Ecto neural progenitor cell (in vitro differentiated cells): ENCODE results near the gene ACSS3.
"Not testable (repeated sequence)": the region's sequence is repeated elsewhere in the genome, so short reads cannot be mapped to it uniquely, and the experiment has no call there.

Source experiments
- DNase-seq: peaks from one replicate; pipeline ENCODE4 v3.0.0-alpha.2; 2018; ENCODE audit warnings: low spot score

The ACSS3 gene, protein sequence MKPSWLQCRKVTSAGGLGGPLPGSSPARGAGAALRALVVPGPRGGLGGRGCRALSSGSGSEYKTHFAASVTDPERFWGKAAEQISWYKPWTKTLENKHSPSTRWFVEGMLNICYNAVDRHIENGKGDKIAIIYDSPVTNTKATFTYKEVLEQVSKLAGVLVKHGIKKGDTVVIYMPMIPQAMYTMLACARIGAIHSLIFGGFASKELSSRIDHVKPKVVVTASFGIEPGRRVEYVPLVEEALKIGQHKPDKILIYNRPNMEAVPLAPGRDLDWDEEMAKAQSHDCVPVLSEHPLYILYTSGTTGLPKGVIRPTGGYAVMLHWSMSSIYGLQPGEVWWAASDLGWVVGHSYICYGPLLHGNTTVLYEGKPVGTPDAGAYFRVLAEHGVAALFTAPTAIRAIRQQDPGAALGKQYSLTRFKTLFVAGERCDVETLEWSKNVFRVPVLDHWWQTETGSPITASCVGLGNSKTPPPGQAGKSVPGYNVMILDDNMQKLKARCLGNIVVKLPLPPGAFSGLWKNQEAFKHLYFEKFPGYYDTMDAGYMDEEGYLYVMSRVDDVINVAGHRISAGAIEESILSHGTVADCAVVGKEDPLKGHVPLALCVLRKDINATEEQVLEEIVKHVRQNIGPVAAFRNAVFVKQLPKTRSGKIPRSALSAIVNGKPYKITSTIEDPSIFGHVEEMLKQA

GRCh38 chr12:81077686-81078441, at the start of gene ACSS3:
Gene ACSS3 (plus strand): TSS chr12:81078079. CDS start chr12:81078121, 42 bp downstream.
- DNase-seq: peak; percentile 91

DNA sequence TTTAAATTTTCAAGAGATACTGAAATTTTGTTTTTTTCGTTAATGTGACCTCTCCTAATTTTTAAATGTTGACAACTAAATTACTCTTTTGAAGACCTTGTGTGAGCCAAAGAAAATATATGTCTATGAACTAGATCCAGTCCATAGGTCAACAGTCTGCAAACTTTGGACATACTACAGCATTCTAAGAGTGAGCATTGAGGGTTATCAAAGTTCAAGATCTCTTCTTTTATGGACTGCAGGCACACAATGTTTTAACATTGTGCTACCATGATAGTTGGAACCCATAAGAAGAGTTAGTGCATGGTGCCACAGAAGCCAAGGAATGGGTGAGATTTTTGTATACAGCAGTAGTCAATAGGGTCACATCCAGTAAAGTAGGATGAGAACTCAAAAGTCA, 43.0 kb upstream of the ACSS3 start:
- no peak for DNase-seq

GRCh38 chr12:81039231-81039630, 38.6 kb upstream of the ACSS3 start:
- DNase-seq: no peak

GRCh38 chr12:81043979-81044740, 33.7 kb upstream of the ACSS3 start:
- no peak for DNase-seq

- not testable (repeated sequence) for DNase-seq
These were observed 12.9 kb upstream of the ACSS3 start for GRCh38 chr12:81064971-81065370.

GRCh38 chr12:81070846-81071245, 7.0 kb upstream of the ACSS3 start:
- DNase-seq: no peak

GRCh38 chr12:81075539-81075938, 2.3 kb upstream of the ACSS3 start:
- DNase-seq: no peak

GRCh38 chr12:81077329-81077685, 572 bp upstream of the ACSS3 start:
- peak; percentile 81 for DNase-seq

GRCh38 chr12:81078469-81079196, 754 bp downstream of the ACSS3 start:
- DNase-seq: no peak

- DNase-seq: no peak
These were observed 1.6 kb downstream of the ACSS3 start for GRCh38 chr12:81079280-81080076.

DNA sequence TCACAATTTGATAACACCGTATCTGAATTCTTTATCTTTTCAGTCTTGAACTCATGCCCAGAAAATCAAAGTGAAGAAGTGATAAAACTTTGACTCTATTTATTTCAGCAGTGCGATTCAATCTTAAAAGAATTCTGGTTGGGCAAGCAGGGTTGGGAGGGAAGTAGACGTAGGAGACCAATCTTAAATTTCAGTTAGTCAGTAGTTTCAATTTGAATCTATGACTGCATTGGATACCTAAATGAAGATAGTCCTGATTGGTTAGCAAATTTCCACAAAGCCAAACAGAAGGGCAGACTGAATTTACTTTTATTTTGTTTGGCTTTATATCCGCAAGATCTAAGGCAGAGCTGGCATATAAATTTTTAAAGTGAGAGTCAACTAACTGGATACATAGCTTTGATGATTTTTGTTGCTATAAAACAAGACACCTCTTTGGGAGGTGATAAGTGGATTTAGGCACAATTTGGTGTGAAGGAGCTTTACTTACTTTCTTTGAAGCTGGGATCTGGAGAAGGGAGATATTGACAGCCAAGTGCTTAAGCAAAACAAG, 2.6 kb downstream of the ACSS3 start:
- no peak for DNase-seq

GRCh38 chr12:81081726-81082125, 3.8 kb downstream of the ACSS3 start:
- DNase-seq: no peak

DNA sequence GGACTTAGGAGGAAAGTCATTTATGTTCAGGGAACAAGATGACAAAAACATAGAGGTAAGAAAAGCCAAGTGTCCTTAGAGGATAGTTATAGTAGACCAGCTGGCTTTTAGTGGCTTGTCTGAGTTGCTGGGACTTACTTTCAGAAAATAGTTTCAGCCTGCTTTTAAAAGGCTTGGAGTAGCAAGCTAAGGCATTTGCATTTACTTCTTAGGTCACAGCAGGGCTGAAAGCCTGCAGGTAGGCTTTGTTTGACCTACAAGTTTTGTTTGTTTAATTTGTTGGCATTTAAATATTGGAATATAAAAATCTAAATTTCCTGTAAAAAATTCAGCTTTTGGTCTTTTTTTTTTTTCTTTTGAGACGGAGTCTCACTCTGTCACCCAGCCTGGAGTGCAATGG, 5.1 kb downstream of the ACSS3 start:
- DNase-seq: no peak

DNA sequence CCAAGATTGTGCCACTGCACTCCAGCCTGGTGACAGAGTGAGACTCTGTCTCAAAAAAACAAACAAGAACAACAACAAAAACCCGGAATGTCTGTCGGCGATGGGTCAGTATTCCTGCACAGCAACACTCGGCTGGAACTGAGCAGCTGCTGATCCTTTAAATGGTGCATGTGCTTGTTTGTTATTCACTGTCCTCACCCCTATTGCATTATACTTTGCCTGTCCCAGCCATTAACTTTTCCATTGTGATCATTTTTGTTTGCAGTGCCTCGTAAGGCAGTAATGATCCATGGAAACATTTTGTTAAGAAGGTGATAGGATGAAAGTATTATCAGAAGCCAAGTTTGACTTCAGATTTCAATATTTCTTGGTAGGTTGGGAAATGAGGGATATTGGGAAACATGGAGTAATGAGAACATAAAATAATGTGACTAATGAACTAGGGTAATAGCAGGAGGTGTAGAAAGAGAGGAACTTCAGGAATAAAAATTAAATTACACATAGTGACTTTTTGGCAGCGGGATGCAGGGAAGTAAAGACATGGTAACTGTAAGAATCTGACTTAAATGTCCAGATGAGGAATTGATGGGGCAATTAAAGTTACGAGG, 6.1 kb downstream of the ACSS3 start:
- no peak for DNase-seq

DNA sequence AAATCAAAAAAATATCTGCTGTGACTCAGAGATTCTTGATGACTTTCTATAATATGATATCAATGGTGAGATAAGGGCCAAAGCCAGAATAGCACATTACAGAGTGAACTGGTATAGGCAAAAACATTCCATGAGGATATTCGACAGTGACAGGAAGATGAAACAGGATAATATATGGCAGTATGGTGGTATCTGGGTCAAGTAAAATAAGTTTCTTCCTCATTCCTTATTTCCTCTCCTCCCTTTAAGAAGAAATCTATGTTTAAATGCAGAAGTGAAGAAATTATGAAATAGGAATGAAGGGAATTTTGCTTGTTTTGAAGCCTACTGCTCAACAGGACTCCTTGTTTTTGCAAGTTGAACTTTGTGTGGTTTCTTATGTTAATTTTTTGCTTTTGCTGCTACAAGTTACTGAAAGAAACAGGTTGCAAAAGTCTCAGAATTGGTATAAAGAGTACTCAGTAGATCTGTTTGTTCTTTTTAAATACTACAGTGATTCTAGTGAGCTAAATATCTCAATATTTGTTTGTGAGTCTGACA, 7.0 kb downstream of the ACSS3 start:
- no peak for DNase-seq

DNA sequence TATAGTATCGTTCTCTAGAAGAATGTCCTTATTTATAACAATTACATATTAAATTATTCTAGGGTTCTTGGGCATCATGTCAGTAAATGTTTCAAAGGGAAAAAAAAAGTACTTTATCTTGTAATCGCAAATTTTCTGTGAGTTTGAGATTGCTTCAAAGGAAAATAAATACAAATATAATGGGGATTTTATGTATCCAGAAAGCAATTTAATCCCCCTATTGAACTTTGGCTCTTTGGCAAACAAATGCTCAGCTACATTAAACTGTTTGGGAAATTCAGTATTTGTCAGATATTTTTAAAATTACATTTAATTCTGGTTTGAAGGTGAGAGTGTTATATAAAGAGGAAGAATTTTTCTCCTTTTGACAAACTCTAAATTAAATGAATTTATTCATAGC, 8.0 kb downstream of the ACSS3 start:
- DNase-seq: no peak

DNA sequence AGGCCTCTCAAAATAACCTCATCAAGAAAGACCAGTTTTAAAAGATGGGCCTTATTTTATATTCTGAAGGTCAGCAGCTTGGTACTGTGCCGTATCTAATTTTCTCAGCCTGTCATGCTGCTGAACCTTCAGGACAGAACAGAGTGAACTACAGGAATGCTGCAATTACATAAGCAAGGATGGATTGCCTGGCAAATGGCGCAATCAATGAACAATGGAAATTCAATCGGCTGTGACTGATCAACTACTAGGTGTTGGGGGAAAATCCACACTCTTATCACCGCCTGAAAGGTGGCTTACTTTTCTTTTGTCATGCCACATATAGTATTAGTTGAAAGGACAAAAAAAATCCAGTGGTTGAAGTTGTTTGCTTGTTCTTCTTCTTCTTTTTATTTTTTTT, 8.5 kb downstream of the ACSS3 start:
- DNase-seq: no peak

GRCh38 chr12:81088221-81088620, 10.3 kb downstream of the ACSS3 start:
- no peak for DNase-seq

- DNase-seq: no peak
These were observed 11.5 kb downstream of the ACSS3 start for GRCh38 chr12:81089412-81089811.

- no peak for DNase-seq
These were observed 14.2 kb downstream of the ACSS3 start for GRCh38 chr12:81092053-81092452.
